Glomerular endothelial cell (primary cell): Measurements from ENCODE around the gene FRAT2. TPM values are rescaled to one million over a fixed set of nuclear protein-coding genes. Genes with fewer than 3 reads are reported as not detected.

Source experiments
- DNase-seq: peaks from one replicate; pipeline ENCODE4 v3.0.0-alpha.2; 2011; ENCODE audit warnings: low read depth, low spot score; ENCODE audit errors: extremely low read depth
- total RNA-seq: library from RNA; depleted of rRNA; stranded (reverse); fragments of >200 nt; gene quantifications from 2 replicates; pipeline ENCODE4 v1.2.3, GENCODE V29; 2015

FRAT2 gene
- total RNA-seq = 10.3 and 10.6 TPM in 2 replicates

DNA sequence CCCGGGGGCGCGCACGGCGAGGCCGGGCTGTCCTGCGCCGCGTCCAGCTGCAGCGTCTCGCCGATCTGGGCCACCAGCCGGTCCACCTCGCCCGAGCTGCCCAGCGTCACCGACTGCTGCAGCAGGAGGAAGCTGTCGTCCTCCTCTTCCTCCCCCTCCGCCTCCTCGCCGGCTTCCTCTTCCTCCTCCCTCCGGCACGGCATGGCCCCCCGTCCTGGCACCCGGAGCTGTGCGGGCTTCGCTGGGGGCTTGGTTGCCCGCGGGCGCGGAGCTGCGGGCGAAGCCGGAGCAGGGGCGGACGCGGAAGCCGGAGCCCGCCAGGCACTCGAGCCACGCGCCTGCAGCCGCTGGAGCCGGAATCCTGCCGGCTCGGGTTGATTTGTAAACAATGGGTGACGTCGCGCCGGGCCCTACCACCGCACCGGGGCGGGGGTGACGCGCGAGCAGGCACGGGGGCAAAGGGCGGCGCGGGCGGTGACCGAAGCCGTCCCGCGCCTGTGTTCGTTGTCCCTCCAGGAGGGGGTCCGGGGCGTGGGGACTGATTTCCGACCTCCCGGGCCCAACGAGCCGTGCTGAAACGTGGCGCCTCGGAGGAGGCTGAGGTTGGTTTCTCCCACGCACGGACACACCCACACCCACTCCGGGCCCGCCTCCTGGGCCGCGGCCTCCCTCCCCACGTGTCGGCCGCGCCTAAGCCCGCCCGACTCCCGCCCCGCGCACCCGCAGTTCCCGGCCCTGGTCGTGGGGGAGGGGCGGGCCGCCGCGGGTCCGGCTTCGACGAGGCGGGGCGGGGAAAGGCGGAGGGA is at the start of gene FRAT2:
FRAT2 (minus strand) TSS at position 360 of the 806 bp plus-strand sequence; CDS start at position 203, 157 bp downstream.
- DNase-seq = no peak

DNA sequence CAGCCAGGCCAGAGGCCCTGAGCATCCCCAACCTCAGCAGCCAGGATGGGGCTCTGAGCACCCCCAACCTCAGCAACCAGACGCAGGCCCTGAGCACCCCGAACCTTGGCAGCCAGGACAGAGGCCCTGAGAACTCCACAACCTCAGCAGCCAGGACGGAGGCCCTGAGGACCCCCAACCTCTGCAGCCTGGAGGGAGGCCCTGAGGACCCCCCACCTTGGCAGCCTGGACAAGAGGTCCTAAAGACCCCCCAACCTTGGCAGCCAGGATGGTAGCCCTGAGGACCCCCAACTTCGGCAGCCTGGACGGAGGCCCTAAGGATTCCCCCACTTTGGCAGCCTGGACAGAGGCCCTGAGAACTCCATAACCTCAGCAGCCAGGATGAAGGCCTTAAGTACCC is 49.6 kb upstream of the FRAT2 start:
- DNase-seq = no peak

DNA sequence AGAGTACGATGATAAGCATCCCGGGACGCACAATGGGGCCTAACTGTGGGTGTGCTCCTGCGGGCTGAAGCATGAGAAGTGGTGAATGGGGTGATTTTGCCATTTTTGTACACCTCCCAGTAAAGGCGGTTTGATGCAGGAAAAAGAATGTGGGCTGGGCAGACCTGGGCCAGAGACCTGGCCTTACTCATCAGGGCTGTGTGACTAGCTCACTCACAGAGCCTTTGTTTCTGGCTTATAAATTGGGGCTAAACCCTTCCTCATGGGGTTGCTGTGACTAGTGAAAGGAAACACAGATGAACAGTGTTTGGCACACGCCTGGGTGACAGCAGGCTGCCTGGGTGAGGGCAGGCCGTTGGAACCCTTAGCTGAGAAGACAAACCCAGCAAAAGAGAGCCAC is 48.6 kb upstream of the FRAT2 start:
- DNase-seq = no peak

- no peak for DNase-seq
Observed at GRCh38 chr10:97381626-97382025, 47.1 kb upstream of the FRAT2 start.

GRCh38 chr10:97380516-97380915 is 46.0 kb upstream of the FRAT2 start:
- no peak for DNase-seq

GRCh38 chr10:97378933-97379921 is 44.7 kb upstream of the FRAT2 start:
- DNase-seq = no peak

GRCh38 chr10:97376413-97376812 is 41.9 kb upstream of the FRAT2 start:
- DNase-seq = no peak

DNA sequence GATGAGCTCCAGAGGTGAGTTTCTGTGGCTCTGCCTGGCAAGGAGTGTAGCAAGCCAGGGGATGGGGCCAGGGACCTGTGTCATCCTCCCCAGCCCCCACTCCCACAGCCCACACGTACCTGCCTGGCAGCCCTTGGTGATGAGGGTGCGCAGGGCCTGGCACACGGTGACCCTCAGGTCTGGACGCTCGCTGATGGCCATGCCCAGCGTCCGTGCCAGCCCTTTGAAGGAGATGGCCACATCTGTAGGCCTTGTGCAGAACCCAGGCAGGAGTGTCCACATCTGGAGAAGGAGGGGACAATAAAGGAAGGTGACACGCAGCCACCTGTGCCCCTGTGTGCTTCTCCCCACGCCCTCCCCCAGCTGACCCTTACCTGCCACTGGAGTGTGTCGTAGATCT is 38.9 kb upstream of the FRAT2 start:
- DNase-seq = no peak

GRCh38 chr10:97372233-97372875 is 37.8 kb upstream of the FRAT2 start:
- DNase-seq = no peak

DNA sequence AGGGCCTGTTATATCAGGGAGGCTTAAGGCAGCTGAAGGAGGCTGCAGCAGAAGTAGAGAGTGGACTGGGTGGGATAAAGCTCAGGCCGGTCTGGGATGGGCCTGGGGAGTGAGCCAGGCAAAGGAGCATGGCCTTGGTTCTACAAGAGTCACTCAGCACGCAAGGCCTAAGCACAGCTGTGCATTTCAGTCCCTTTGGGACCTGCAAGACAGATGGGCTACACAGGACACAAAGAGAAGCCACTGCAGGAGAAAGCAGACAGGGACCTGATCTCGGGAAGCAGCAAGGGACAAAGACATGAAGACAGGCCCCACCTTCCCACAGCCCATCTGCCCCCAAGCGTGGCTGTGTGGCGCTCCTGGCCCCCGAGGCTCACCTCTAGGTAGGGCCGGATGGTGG is 37.2 kb upstream of the FRAT2 start:
- DNase-seq = no peak

DNA sequence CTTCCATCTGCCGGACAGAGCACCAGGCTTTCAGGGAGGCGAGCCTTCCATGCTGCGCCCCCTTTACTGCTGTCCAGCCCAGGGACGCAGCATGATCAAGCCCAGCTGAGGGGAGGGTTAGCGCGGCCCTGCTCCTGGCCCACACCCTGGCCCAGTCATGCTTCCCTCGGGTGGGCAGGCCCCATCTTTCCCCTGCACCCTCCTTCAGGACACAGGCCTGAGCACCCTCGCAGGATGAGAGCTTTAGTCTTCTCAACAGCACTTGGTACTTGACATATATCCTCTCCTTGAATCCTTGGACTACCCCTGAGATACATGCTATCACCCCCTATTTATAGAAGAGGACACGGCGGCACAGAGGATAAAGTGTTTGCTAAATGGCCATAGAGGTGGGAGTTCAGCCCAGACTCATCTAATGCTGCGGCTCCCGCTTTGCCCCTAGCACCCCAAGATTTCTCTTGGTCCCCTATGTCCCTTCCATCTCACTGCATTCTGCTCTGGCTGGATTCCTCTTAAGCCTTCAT is 32.7 kb upstream of the FRAT2 start:
- no peak for DNase-seq

DNA sequence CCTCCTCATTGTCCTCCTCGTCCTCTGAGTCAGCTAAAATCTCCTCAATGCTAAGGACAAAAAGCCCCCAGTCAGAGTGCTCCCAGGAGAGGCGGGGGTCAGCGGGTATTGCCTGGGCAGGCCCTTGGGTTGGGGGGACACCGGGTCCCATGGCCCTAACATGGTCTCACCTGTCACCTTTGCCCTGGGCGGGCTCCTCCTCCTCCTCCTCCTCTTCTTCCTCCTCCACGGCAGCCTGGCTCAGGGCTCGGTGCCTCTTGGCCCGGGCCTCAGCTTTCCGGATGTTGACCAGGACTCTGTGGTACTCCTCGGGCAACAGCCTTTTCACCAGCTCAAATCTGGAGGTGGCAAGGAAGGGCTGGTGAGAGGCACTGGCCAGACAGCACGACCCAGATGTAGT is 32.0 kb upstream of the FRAT2 start:
- no peak for DNase-seq

DNA sequence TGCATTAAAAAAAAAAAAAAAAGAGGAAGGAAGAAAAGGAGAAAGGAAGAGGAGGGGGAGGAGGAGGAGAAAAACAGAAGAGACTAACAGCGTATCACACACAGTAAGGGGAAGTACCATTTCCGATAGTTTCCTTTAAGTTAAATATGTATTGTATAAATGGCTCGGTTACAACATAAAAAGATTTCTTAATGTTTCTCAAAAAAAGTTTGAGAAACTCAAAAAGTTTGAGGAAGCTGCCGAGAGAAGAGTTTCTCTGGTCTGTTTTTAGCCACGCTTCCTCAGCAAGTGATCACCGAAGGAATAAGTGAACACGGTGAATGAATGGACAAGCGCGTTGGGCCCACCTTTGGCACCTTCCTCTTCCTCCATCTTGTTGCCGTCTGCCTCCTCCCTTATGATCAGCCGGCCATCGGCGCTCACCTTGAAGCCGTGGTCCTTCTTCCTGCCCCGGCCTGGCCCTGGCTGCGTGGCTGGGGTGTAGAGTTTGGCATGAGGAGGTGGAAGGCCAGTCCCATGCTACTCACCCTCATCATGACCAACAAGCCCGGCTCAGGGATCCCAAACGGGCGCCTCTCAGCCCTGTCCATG is 31.3 kb upstream of the FRAT2 start:
- DNase-seq = no peak

GRCh38 chr10:97363071-97363470 is 28.5 kb upstream of the FRAT2 start:
- no peak for DNase-seq

DNA sequence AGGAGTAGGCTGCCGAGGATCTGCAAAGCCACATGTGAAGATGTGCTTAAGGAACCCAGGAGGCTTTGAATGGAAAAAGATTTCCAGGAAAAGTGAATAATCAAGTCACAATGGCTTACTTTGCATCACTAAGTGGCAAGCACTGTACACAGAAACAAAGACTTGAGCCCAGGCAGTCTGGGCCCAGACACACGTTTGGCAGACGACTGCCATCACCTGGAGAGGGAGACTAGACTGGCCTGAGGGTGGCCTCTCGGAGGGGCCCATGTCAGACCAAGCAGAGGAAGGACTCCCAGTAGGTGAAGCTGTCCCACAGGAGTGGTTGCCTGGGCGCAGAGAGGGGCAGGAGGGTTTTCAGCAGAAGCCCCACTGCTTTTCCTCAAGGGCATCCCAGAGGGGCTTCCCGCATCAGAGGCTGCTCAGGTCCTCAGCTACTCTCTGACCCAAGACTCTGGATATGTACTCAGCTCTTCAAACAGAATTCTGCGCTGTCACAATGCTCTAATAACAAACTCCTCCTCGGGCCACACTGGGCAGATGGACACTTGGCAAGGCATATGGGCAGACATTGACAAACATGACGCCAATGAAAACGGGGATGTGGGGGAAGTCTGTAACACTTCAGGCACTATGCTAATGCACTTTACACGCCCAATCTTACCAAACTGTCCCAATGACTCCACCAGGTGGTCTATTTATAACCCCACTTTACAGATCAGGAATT is 27.9 kb upstream of the FRAT2 start:
- no peak for DNase-seq

GRCh38 chr10:97361537-97361901 is 27.0 kb upstream of the FRAT2 start:
- DNase-seq = no peak

- no peak for DNase-seq
Observed at GRCh38 chr10:97360705-97361536, 26.4 kb upstream of the FRAT2 start.

- DNase-seq = no peak
Observed at GRCh38 chr10:97358781-97359180, 24.3 kb upstream of the FRAT2 start.

DNA sequence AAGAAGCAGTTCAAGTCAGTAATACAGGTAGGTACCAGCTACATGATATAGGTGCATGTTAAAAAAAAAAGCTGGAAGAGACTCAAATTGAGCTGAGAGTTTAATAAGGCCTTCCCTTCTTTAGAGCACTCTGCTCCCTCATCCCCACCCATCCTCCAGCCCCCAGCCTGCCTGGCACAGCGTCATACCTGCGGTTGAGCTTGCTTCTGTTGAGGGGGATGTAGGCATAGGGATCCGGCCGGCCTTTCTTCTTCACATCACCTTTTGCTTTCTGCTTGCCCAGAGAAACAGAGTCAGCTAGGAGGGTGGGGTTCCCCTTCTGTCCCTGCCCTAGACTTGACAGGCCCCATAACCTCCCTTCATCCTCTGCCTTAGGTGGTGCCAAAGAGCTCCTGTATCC is 23.8 kb upstream of the FRAT2 start:
- DNase-seq = no peak
